ENCODE data around the gene OLFM1.

OLFM1 gene

DNA sequence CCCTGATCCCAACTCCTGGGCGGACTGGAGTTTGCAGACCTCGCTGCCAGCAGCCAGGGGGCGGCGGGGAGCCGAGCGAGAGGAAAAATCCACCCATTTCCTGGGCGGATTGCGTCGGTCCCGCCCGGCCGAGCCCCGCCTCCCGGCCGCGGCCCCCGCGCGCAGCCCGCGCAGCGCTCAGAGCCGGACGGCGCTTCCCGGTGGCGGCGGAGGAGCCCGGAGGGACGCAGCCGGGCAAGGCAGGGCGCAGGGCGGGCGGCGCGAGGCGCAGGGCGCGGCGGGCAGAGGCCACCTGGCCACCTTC lies at the start of gene OLFM1:
OLFM1 (plus strand) TSS at position 180 of the 304 bp plus-strand sequence. CDS start 322 bp downstream, outside the sequence.
- DNase-seq = no peak

DNA sequence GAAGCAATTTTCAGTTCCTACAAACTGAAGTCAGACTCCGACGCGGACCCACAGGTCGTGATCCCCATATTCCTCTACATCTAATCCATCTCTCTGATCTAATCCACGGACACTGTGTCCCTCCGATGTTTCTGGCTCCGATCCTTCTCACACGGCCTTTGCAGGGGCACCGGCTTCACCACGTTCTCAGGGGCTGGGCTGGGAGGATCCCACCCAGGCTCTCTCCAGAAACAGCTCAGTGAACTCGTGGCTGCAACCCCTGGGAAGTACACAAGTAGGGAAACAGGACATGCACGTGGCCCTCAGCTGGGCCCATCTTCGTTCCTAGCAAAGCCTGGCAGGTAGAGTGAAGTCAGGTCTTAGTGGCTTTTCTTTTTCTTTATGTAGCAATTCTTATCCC lies 49.1 kb upstream of the OLFM1 start:
- no peak for DNase-seq

DNA sequence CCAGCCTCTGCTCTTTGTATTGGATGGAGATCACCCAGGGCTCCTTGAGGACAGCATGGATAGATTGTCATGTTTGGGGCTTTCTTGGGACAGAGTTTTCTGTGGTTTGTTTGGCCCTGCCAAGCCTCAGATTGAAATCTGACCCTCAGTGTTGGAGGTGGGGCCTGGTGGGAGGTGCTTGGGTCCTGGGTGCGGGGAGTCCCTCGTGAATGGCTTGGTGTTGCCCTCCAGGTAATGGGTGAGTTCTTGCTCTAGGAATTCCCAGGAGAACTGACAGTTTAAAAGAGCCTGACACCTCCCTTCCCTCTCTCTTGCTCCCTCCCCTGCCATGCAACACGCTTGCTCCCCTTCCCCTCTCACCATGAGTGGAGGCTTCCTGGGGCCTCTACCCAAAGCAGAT lies 48.6 kb upstream of the OLFM1 start:
- no peak for DNase-seq

DNA sequence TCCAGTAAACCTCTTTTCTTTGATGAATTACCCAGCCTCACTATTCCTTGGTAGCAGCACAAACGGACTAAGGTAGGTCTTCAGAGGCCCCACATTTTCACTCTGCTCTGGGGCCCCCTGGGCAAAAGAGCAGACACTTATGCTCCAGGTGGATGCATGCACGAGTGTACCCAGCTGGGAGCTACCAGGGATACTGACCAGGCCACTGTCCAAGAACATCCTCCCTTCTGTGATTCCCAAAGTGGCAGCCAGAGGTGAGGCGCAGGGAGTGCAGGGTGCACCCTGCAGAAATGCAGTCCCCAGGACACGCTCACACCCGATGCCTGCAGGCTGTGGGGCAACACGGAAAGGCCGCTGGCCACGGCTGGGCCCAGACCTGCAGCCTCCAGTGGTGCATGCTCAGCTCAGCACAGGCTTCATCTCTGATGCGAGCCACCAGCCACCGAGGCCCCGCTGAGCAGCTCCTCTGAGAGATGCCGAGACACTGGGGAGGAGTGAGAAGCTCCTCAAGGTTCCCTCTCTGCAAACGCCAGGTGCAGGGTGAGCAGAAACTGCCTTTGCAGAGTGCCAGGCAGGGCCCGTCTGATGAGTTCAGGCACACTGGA lies 48.1 kb upstream of the OLFM1 start:
- DNase-seq = no peak

DNA sequence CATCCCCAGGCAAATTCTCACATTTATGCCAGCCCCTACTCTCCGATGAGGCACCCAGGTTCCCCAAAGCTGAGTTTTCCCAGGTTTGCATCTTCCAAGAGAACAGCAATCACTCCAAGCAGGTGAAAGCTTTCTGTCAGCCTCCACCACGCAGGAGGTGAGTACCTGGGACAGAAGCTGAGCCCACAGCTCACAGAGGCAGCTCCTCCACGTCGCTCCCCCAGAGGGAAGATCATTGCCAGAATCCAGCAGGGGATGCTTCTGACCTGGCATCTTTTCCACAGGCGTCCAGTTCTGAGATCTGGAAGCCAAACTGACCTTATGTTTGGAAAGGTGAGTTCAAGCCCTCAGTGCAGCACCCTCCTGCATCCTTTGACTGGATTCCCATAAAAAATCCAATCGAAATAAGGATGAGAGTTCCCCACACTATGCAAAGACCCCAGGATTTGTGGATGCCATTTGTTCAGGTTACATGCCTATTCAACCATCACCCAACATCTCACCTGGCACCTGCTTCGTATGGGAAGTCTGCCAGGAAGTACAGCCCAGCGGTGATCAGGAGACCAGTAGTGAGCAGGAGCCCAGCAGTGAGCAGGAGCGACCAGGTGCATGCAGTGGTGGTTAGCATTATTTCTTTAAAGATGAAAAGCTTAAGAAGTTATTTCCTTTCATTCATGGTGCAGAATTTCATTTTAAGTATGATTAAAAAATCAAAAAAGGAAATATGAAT lies 47.4 kb upstream of the OLFM1 start:
- DNase-seq = no peak

DNA sequence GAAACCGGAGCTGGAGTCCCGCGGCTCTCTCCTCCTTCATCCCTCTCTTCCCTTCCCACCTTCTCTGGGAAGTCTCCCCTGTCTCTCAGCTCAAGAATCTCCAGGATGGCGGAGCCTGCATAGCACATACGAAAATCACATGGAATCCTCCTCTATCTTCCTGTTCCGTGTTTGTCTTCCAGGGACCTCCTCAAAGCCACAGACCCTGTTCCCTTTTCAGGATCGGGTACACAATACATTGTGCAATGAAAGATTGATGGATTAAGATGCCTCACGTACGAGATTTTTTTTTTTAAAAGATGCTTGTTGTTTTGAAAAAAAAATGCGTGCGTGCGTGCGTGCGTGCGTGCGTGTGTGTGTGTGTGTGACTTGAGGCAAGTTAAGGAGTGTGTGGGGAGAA lies 46.6 kb upstream of the OLFM1 start:
- no peak for DNase-seq

DNA sequence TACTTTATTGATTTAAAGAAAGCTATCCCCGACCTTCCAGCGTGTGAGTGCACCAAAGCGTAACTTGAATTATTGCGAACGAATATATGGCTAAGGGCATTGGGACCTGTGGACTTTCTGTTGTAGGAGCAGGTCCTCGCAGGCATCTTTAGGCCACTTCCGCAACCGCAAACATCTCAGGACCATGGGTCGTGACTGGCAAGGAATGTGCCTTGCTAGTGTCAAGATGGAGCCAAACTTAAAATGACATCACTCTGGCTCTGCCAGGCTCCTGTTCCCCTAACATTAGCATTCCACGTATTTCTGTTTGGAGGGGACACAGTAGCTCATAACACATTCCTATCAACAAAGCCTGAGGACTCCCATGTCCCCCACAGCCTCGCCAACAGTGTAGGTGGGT lies 44.1 kb upstream of the OLFM1 start:
- DNase-seq = no peak

DNA sequence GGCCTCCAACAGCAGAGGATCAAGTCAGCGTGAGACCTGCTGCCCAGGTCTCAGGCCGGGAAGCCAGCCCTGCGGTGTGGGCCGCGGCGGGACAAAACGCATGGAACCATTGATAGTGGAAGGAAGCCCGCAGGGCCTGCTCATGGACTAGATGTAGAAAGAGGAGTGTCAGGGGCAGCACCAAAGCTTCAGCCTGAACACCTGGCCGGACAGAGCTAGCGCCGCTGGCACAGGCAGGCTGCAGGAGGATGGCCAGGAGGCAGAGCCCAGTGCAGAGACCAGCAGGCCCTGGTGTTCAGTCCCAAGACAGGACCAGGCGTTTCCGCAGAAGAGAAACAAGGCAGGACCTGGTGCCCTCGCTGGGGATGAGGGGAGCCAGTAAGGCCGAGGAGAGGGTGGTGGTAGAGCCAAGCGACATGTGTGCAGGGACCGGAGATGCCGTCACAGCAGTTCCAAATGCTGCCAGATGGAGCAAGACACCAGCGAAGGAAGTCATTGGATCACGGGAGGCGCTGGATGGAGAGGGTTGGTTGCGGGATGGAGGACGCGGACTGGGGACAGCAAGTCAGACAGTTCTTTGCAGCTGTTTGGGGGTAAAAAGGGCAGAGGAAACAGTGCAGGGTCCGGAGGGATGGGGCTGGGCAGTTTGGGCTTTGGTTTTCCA lies 42.1 kb upstream of the OLFM1 start:
- no peak for DNase-seq

DNA sequence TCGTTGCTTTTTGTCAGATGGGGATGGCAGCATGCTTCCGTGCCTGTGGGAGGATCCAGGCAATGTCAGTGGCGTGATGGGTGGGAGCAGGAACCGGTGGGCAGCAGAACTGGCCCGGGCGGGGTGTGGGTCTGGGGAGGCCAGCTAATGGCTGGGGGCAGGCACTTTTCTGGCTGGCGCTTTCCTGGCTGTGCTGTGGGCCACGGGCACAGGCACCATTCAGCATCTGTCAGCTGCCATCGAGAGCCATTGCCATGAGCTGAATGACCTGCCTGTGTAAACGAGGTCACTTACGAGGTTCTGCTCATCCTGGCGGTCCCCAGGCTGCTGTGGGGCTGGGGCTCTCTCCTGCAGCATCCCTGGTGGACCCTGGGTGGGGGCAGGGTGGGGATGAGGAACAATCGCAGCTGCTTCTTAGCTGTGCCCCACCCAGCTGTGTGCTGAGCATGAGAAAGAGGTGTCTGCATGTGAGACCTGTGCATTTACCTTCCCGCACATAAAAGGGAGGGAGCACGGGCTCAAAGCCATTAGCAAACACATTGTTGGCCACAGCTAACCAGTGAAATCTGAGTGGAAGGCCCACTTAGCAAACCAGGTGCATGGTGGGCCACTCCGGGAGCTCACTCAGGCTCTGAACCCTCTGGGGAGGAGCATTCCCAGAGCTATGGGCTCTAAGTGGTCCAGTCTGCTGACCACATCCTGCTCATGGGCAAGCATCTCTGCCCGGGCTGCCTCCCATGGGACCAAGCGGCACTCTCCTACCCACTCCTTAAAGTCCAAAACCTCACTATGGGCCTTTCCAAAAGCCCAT lies 41.3 kb upstream of the OLFM1 start:
- no peak for DNase-seq

DNA sequence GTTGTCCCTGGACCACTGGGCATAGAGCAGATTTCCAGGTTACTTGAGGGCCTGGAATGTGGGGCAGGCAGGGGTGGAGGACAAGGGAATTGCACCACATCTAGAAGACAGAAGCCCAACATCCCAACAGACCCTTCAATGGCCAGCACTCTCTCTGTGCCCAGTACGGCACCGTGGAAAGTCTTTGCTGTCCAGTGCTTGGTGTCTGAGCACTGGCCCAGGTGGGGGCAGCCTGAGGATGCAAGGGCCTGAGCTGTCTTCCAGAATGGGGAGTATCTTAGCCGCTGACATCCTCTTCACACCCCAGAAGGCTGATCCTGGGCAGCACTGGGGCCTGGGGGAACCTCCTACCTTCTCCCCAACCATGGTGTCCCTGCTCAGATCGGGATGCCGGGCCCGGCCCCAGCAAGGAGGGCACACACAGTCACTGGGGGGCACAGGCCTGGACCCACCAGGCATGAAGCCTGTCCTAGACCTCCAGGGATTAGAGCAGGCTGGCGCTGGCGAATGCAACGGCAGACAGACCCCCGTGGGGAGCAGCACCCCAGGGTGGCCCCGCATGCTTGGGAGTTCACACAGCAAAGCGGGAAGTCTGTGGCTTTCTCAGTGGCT lies 40.6 kb upstream of the OLFM1 start:
- no peak for DNase-seq

DNA sequence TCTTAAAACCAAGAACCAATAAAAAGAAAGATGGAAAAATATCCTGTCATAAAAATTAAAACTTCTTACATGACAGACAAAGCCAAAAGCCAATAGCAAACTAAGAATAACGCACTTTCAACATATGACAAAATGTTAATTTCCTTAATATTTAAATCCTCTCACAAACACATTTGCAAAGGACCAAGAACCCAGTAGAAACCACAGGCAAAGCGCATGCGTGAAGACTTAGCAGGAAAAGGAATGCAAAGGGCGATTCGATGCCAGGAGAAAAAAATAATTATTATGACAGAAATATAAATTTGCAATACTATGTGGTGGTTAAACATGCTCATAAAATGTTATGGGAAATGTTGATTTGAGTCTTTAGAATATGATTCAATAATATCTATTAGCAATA lies 39.9 kb upstream of the OLFM1 start:
- no peak for DNase-seq

DNA sequence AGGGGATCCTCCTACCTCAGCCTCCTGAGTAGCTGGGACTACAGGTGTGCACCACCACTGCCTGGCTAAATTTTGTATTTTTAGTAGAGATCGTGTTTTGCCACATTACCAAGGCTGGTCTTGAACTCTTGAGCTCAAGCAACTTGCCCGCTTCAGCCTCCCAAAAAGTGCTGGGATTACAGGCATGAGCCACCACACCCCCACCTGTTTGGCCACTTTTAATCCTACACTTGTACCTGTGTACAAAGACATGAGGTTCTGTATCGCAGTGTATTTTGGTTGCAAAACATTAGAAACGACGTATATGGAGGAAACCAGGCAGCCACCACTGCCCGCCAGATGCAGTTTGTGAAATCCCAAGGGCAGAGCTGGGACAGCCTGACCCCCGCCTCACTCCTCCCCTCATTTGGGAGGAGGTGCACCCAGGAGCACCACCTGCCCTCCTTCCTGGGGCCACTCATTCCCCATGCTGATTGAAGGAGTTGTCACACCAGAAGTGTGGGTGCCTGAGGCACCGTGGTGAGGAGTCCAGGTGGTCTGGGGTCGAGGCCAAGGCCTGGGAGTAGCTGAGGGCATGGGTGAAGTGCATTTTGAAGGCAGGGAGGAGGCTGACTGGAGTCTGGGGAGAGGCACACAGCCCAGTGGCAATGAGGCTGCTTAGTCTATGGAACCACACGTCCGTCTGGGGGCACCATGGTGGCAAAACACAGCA lies 39.3 kb upstream of the OLFM1 start:
- DNase-seq = no peak

DNA sequence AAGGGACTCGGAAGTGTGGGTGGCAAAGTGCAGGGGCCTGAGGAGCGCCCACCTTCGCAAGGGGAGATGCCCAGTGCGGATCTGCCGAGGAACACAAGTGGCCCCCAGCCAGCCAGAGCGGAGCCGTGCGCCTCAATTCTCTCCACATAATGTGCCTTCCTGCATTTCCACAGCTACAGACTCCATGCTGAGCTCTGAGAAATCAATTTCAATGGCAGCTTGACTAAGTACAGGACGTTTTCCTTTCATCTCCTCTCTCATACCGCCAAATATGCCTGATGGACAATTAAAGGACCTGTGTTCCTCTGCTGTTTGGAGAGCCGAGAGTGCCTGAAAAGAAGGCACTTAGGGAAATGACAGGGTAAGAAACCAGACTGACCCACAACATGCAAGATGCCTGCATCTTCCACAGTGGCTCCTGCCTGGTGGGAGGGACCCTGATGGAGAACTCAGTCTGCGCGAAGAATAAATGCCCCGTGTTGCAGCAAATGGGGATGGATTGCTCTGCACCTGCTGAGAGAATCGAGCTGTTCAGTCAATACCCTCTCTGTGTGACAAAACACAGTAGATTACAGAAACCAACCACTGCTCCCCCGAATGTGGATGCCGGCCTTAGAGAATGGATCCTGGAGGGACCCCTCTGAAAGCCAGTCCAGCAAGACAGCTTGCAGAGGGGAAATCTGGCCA lies 38.6 kb upstream of the OLFM1 start:
- DNase-seq = no peak

DNA sequence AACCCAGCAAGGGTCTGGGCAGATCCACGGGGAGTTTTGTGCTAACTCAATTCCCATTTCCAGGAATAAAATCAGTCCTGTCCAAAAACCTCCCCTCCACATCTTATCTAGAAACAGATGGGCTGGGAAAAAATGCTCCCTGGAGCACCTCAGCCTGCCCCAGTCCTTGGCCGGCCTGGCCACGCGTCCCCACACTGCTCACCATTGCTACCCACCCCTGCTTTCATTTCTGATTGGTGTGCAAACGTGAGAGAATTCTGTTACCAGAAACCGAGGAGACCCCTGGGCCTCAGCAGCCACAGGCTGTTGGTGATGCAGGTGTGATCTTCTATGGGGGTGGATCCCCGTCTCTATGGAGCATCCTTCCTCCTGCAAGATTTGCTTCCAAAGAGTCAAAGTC lies 38.0 kb upstream of the OLFM1 start:
- no peak for DNase-seq

DNA sequence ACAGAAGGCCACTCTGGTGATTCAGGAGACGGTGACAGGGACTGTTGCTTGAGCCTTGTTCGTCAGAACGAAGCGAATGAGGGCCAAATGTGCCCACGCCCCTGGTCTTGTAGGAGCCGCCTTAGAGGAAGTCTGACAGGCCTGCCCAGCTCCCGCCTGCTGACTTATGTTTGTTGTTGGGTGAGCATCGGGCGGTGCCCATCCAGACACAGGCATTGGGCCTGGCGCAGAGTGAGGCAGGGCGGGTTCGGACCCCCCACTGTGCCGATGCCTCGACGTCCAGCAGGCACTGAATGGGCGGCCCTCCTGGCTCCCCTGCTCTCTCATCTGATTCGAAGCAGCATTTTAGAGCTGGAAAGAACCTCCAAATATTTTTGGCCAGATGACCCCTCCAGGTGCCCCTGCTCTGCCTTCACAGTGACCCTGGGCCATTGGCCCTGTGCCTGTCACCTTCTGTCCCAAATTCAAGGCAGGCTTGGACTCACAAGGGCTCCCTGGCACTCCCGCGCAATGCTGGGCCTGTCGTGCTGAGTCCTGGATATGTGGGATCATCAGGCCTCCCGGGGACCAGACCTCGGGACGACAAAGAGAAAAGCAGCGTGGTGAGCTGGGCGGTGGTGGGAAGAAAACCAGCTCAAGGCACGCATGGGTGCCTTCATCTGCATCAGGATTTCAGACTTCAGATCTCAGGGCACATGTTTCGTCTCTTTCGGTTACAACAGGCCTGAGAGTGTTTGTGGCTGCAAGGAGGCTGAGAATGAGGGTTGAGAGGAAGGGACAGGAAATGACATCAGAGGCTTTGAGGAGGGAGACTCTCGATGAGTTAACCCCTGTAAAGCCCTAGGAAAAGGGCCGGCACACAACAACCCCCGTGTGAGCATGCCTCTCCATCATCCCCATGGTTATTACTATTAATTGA lies 37.1 kb upstream of the OLFM1 start:
- DNase-seq = no peak

DNA sequence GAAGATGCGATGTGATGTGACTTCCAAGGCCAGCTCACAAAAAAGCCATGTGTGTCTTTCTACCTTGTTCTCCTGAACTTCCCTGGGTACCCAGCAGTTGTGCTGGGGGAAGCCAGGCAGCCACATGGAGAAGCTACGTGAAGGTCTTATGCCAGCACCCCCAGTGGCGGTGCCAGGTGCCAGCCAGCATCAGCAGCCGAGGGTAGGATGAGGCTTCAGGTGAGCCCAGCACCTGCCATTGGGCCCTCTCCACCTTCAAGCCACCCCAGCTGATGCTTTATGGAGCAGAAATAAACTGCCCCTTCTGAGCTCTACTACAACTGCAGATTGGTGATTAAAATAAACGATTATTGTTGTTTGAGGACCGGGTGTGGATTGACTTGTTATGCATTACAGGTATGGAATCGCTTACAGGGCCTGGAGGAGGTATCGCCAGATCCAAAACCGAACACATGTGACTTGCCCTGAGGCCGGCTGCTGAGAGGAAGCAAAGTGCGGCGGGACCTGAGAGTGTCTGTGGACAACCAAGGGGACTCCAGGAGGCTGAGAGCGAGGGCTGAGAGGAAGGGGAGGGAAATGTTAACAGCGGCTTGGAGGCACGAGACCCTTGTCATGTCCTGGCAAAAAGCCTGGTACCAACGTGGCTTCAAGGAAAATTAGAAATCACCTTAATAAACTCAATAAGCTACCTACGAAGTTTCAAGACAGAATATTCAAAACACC lies 36.0 kb upstream of the OLFM1 start:
- DNase-seq = no peak

DNA sequence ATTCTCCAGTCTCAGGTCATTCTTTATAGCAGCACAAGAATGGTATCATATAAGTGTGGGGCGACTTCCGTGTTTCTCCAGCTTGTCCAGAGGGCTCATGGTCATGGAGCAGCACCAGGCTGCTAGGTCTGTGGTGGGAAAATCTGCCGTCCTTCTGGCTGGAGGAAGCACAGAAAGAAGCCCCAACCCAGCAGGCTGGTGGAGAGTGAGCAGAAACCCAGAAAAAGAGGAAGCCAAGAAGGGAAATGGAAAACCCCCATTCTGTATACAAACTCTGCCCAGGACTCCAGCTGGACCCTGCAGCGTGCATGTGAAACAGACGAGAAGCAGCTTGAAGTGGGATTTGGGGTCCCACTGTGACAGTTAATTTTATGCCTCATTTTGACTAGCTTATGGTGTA lies 34.3 kb upstream of the OLFM1 start:
- no peak for DNase-seq

DNA sequence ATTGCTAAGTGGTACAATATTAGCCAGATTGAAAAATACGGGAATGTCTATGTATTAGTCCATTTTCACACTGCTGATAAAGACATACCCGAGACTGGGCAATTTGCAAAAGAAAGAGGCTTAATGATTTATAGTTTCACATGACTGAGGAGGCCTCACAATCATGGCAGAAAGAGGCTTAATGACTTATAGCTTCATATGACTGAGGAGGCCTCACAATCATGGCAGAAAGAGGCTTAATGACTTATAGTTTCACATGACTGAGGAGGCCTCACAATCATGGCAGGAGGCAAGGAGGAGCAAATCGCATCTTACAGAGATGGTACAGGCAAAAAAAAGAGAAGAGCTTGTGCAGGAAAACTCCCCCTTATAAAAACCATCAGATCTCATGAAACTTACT lies 32.3 kb upstream of the OLFM1 start:
- DNase-seq = no peak

DNA sequence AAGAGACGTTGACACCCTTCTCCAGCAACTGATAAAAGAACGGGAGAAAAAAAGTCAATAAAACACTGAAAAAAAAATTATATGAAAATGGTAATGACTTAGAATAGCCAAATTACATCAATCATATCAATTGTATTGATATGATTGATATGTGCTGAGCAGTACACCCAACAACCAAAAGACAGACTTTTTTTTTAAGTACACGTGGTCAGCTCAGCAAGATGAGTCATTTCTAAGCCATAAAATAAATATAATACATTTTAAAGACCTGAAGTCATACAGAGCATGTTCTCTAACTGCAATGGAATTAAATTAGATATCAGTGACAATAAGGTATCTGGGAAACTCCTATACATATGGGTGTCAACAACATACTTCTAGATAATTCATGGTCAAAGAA lies 30.9 kb upstream of the OLFM1 start:
- DNase-seq = no peak

DNA sequence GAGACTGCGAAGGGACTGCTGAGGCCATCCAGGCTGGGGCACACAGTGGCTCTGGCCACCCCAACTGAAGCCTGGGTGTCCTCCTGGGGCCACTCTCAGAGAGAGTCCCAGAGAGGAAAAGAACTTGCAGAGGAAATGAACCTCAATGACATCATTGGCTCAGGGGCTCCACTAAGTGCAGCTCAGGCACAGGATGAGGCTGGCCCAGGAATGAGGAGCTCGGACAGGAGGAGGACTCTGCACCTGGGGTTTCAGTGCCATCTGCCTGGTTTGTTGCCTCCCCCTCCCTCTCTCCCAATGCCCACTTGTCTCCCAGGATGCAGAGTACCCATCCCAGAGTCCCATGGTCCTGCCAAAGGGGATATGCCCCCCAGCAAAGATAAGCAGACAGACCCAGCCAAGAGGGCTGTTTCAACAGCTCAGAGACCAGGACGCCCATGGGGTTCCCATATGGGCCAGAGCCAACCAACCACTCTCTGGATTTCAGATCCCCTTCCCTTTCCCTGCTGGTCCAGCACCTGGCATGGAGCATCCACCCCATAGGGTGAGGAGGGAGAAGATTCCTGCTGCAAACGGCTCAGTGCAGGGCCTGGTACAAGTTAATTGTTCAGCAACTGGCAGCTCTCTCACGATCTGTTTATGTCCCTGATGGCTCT lies 26.9 kb upstream of the OLFM1 start:
- DNase-seq = no peak

All from activated naive CD4-positive, alpha-beta T cell treated with anti-CD3 and anti-CD28 coated beads, Interleukin-2, amount 50 U/mL, for 16 hours (primary cell).